Thoracic aorta (tissue), 2 donors: ENCODE measurements around the gene FAT4. TPM values are rescaled to one million over a fixed set of nuclear protein-coding genes. Genes with fewer than 3 reads are reported as not detected.
A peak's percentile ranks its signal among the peaks of the same experiment; 100 is the strongest.

Source experiments
- ATAC-seq: fragments of 150-250 bp; one replicate; pipeline ENCODE4 v1.8.0; 2017; ENCODE audit warnings: low read depth; ENCODE audit not compliant: insufficient number of reproducible peaks, low FRiP score
- DNase-seq: peaks from one replicate; pipeline ENCODE4 v3.0.0-alpha.2; 2020; ENCODE audit warnings: low spot score
- H3K27ac ChIP-seq, 2 donors: fragments of 200-600 bp; sonication (generic); 1 replicate in 1 of 2; 2 replicates in 1 of 2; pipeline ENCODE4 v1.5.1; 2016; ENCODE audit warnings: mild to moderate bottlenecking in 2 of 2, moderate library complexity in 2 of 2
- H3K27me3 ChIP-seq: fragments of 200-600 bp; sonication (generic); replicated peaks from 2 replicates; pipeline ENCODE4 v1.6.0; 2016; ENCODE audit warnings: mild to moderate bottlenecking; ENCODE audit not compliant: insufficient read depth
- H3K36me3 ChIP-seq: fragments of 200-600 bp; sonication (generic); one replicate; pipeline ENCODE4 v1.5.1; 2016
- H3K4me1 ChIP-seq, 2 donors: fragments of 200-600 bp; sonication (generic); 1 replicate in 1 of 2; 2 replicates in 1 of 2; pipeline versions ENCODE4 v1.5.1 to v1.6.0; 2016; ENCODE audit warnings: low read depth in 2 of 2, mild to moderate bottlenecking in 1 of 2; ENCODE audit not compliant: control insufficient read depth in 1 of 2
- H3K4me3 ChIP-seq: fragments of 200-600 bp; sonication (generic); 2 replicates; pipeline ENCODE4 v1.5.1; 2016; ENCODE audit warnings: mild to moderate bottlenecking
- H3K9me3 ChIP-seq: fragments of 200-600 bp; sonication (generic); 2 replicates; pipeline ENCODE4 v1.5.1; 2016
- CTCF ChIP-seq: fragments of 200-600 bp; sonication (generic); IDR thresholded peaks from one replicate; pipeline ENCODE4 v1.5.1; 2019; ENCODE audit warnings: antibody characterized with exemption
- total RNA-seq, 2 donors: library from RNA; depleted of rRNA; stranded (reverse); fragments of >200 nt; gene quantifications; one replicate each; pipeline versions ENCODE4 v1.1.0 to v1.2.3, GENCODE V29; 2016

FAT4 gene
- total RNA-seq, 2 donors from 2014 or later = 53.6 to 83.7 TPM

GRCh38 chr4:125322366-125322730 lies 7.6 kb downstream of the FAT4 start:
- Histone ChIP-seq H3K27ac (peak overlapping the region; percentile 46 to 49), H3K4me3 (peak overlapping the region; percentile 64), H3K4me1 (peaks cover 33 to 83% of the 10 kb centered on the region in 2 donors), H3K36me3 (no peaks in the 10 kb centered on the region), H3K9me3 (no peaks in the 10 kb centered on the region), H3K27me3 (no peaks in the 10 kb centered on the region)
- DNase-seq (no peak), ATAC-seq (no peak)
- TF ChIP-seq CTCF = no peak

GRCh38 chr4:125323654-125324053 lies 8.9 kb downstream of the FAT4 start:
- Histone ChIP-seq H3K4me3 (peak overlapping the region; percentile 64), H3K4me1 (peaks cover 26 to 78% of the 10 kb centered on the region in 2 donors), H3K27me3 (no peaks in the 10 kb centered on the region), H3K27ac (no peak overlapping the region), H3K9me3 (no peaks in the 10 kb centered on the region), H3K36me3 (no peaks in the 10 kb centered on the region)
- TF ChIP-seq CTCF = no peak
- ATAC-seq (peak; percentile 47), DNase-seq (no peak)

- Histone ChIP-seq H3K4me3 (no peak overlapping the region), H3K27me3 (no peaks in the 10 kb centered on the region), H3K4me1 (peaks cover 20 to 61% of the 10 kb centered on the region in 2 donors), H3K9me3 (no peaks in the 10 kb centered on the region), H3K36me3 (no peaks in the 10 kb centered on the region), H3K27ac (no peak overlapping the region)
- DNase-seq (no peak), ATAC-seq (no peak)
- no peak for TF ChIP-seq CTCF
Observed at GRCh38 chr4:125325733-125326132, 11.0 kb downstream of the FAT4 start.

- TF ChIP-seq CTCF = no peak
Observed at GRCh38 chr4:125331116-125331515, 16.4 kb downstream of the FAT4 start.

GRCh38 chr4:125334926-125335325 lies 20.2 kb downstream of the FAT4 start:
- no peak for TF ChIP-seq CTCF
- no peak for ATAC-seq
- Histone ChIP-seq H3K36me3 (no peaks in the 10 kb centered on the region), H3K27ac (no peak overlapping the region), H3K4me1 (peaks cover 14 to 48% of the 10 kb centered on the region in 2 donors), H3K9me3 (no peaks in the 10 kb centered on the region), H3K4me3 (no peak overlapping the region), H3K27me3 (no peaks in the 10 kb centered on the region)
- no peak for DNase-seq

More at GRCh38 chr4:125331116-125331515, 16.4 kb downstream of the FAT4 start:
- no peaks in the 10 kb centered on the region for H3K36me3 ChIP-seq
- H3K4me1 ChIP-seq = peaks cover 14 to 55% of the 10 kb centered on the region in 2 donors
- no peak overlapping the region for H3K27ac ChIP-seq
- H3K27me3 ChIP-seq = no peaks in the 10 kb centered on the region
- H3K4me3 ChIP-seq = no peak overlapping the region
- H3K9me3 ChIP-seq = no peaks in the 10 kb centered on the region
- ATAC-seq (no peak), DNase-seq (no peak)
